HG02610 (cell line): Measurements from ENCODE around the gene GRXCR2.
"Not testable (repeated sequence)": the region's sequence is repeated elsewhere in the genome, so short reads cannot be mapped to it uniquely, and the experiment has no call there.

Experiments used
- ATAC-seq: cut with Tn5 transposase; IDR thresholded peaks from one replicate; pipeline ENCODE4 v1.9.1; 2021; ENCODE audit warnings: mild to moderate bottlenecking, moderate library complexity; ENCODE audit not compliant: unreplicated experiment

Gene GRXCR2

DNA sequence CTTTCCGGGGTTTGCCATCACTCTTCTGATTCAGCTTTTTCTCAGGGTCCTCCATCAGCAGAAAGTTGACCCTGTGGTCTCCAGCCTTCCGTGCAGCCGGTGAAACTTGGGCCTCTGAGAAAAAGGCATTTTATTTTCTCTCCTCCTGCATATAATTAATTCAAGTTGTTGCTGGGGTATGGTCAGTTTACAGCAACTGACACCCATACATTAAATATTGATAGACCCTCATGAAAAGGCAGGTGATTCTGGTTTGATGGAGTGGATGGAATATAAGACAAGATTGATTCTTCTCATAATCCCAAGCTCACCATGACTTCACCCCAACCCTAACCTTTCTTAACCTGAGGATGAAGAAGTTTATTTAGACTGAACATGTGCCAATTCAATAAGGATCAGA, at the start of gene GRXCR2:
Gene GRXCR2, minus strand, starts transcription at position 101 of the 400 bp plus-strand sequence. Its CDS starts 46 bp downstream, at position 55.
- no peak for ATAC-seq

DNA sequence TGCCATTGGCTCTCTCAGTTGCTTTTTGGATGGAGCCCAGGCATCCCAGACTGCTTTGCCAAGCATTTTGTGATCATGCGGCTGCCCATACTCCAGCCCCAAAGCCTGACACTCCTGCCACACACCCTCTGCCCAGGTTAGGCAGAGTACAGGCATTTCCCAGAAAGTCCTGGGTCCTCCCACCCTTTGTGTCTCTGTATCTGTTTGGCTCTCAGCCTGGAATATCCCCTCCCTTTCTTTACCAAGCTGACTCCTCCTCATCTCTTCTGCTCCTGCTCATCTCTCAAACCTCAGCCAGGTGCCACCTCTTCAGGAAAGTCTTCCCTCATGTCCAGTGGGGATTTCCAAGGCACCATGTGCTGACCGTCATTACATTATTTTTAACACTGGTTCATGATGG, 49.2 kb upstream of the GRXCR2 start:
- no peak for ATAC-seq

- no peak for ATAC-seq
Observed at GRCh38 chr5:145921211-145921610, 48.4 kb upstream of the GRXCR2 start.

- no peak for ATAC-seq
Observed at GRCh38 chr5:145920542-145921210, 47.9 kb upstream of the GRXCR2 start.

- no peak for ATAC-seq
Observed at GRCh38 chr5:145919413-145919812, 46.6 kb upstream of the GRXCR2 start.

DNA sequence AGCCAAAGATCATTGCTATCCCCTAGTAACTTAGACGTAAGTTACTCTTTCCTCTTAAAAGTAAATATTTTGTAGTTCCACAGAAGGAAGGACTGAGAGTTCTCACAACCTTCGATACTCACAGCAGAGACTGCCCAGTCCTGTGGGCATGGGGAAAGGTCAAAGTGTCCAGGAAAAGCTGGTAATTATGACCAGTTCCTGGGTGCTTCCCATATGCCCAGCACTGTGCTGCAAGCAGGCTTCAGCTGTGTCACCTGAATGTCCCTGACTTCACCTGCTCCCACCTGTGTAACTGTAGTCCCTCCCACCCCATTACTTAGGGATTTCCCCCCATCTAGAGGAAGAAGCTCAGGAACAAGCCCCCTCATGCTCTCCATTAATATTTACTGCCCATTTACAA, 45.6 kb upstream of the GRXCR2 start:
- no peak for ATAC-seq

DNA sequence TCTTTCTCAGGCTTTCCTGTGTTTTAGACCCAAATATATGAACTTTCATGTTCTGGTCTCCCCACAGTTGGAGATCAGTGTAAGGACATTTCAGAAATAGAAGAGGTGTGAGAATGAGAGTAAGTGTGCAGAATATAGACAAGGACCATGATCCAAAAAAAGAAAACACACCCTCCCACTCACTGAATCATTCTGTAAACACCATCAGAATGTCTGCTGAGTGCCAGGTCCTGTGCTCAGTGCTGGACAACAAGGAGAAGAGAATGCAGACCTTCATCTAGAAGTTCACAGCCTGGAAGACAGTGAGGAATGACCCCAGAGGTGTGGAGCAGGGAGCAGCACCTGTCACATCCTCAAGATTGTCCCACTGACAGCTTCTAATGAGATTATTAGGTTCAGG, 44.5 kb upstream of the GRXCR2 start:
- ATAC-seq: no peak

DNA sequence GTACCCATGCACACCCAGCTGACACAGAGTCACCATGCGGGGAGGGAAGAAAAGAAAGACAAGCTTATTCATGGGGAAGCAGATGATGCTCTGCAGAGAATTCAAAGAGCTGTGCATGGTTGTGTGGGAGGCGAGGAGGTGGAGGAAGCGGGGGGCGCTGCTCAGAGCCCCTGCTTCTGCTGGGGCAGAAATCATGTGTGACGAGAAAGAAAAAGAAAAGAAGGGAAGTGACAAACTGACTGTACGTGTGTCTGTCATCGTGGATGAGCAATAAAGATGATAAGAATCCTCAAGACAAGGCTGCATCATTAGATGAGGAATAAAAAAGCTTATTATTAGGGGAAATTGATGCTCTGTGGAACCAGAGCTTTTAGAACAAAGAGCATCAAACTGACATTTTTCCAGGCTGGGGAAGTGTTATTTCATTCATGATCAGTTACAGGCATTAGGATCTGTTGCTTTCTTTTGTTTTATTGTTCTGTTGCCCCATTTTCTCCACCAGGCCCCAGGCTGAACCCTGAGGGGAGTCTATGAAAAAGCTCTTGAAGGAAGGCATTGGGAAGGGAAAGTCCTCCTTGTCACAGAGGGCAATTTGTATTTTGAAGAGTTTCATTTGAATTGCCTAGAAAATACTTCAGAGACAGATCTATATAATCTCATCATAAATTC, 43.3 kb upstream of the GRXCR2 start:
- ATAC-seq: no peak

- ATAC-seq: no peak
Observed at GRCh38 chr5:145913701-145914100, 40.9 kb upstream of the GRXCR2 start.

DNA sequence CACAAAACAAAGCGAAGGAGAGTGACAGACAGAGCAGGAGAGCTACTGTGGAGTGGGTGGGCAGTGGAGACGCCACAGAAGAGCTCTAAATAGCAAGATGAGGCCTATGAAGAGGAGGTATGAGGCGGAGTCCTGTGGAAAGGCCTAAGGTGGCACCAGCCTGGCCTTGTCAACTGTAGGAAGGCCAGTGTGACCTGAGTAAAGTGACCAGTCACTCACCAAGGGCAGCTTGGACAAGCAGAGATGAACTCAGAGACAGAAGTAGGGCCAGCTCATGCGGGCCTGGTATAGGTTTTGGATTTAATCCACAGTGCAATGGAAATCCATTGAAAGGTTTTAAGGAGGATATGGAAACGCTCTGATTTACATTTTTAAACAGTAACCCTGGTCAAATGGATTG, 39.8 kb upstream of the GRXCR2 start:
- ATAC-seq: no peak

- no peak for ATAC-seq
Observed at GRCh38 chr5:145912019-145912418, 39.2 kb upstream of the GRXCR2 start.

GRCh38 chr5:145911164-145911563, 38.4 kb upstream of the GRXCR2 start:
- no peak for ATAC-seq

DNA sequence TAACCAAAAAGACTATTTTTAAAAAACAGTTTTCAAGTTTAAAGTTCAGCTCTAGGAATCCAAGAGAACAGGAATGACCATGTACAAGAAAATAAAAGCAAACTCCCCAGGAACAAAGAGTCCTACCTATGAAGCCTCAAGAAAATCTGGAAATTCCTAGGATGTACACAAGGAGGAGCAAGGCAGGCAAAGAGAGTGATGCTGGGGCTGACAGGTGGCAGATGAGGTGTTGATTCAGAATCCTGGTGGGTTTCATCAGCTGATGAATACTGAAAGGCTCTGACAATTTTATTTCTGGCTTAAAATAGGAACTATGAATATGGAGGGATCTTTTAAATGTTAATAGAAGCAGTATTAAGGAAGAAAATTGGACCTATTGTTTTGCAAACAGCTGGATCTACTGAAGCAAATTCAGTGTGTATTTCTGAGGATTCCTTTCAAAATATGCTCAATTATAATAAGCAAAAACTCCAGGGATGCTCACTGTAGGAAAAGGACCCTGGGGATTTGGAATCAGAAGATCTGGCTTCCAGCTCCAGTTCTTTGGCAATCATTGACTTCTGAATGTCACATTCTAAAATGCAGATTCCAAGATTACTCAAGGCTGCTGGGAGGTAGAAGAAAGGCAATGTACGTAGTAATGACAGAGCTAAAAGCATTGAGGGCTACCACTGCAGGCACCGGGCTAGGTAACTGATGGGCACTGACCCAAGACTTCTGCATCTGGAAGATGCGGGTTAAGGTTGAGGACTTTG, 35.6 kb upstream of the GRXCR2 start:
- ATAC-seq: no peak

DNA sequence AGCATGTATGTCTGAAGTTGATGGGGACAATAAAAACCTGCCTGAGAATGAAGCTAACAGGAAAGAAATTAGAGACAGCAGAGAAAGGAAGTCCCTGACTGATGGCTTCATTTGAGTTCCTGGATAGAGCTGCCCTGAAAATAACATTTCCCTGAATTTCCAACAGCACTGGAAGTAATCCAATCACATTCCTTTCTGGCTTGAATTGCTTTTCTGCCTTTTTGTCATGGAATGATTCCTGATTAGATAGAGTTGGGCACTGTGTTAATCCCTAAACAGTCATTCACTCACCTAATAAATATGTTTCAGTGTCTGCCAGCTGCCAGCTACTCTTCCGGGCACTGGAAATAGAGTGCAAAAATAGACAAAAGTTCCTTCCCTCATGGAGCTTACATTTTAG, 33.6 kb upstream of the GRXCR2 start:
- no peak for ATAC-seq

DNA sequence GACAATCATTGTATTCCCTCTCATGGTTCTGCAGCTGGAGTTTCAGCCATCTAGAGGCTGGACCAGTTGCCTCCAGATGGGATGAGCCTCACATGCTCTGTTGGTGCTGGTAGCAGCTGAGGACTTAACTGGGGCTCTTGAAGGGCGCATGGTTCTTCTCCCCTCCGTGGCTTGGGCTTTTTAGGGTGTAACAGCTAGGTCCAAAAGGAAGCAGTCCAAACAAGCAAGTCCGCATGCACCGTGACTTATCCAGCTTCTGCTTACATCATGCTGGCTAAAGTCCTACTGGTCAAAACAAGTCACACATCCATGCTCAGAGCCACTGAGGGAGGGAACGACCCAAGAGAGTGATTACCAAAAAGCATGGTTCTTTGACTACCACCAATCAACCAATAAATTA, 31.9 kb upstream of the GRXCR2 start:
- no peak for ATAC-seq

GRCh38 chr5:145903867-145904266, 31.1 kb upstream of the GRXCR2 start:
- ATAC-seq: no peak

GRCh38 chr5:145903113-145903512, 30.3 kb upstream of the GRXCR2 start:
- ATAC-seq: no peak

GRCh38 chr5:145902421-145902820, 29.6 kb upstream of the GRXCR2 start:
- ATAC-seq: no peak

DNA sequence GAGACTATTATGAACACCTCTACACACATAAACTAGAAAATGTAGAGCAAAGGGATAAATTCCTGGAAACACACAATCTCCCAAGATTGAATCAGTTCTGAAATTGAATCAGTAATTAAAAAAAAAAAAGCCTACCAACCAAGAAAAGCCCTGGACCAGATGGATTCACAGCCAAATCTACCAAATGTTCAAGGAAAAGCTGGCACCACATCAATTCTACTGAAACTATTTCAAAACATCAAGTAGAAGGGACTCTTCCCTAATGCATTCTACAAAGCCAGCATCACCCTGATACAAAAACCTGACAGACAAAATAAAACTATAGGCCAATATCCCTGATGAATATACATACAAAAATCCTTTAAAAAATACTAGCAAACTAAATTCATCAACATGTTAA, 25.4 kb upstream of the GRXCR2 start:
- no peak for ATAC-seq

GRCh38 chr5:145891378-145891777, 18.6 kb upstream of the GRXCR2 start:
- not testable (repeated sequence) for ATAC-seq

- no peak for ATAC-seq
Observed at GRCh38 chr5:145889611-145890010, 16.8 kb upstream of the GRXCR2 start.

- no peak for ATAC-seq
Observed at GRCh38 chr5:145887976-145888574, 15.3 kb upstream of the GRXCR2 start.
